Thyroid gland (tissue), 4 donors: Measurements from ENCODE around the gene BRD3OS. TPM values are rescaled to one million over a fixed set of nuclear protein-coding genes. Genes with fewer than 3 reads are reported as not detected.

Source experiments
- DNase-seq, 2 donors: peaks; one replicate each; pipeline ENCODE4 v3.0.0-alpha.2; 2019
- H3K27ac ChIP-seq, 3 donors: fragments of 200-600 bp; sonication (generic); 1 replicate in 2 of 3; 2 replicates in 1 of 3; pipeline ENCODE4 v1.5.1; 2016 to 2019; ENCODE audit warnings: mild to moderate bottlenecking in 1 of 3, moderate library complexity in 1 of 3
- H3K27me3 ChIP-seq: fragments of 200-600 bp; sonication (generic); one replicate; pipeline ENCODE4 v1.5.1; 2019
- H3K36me3 ChIP-seq, 2 donors: fragments of 200-600 bp; sonication (generic); one replicate each; pipeline ENCODE4 v1.5.1; 2016 to 2019
- H3K4me1 ChIP-seq, 2 donors: fragments of 200-600 bp; sonication (generic); one replicate each; pipeline ENCODE4 v1.5.1; 2017 to 2019
- H3K4me3 ChIP-seq, 3 donors: fragments of 200-600 bp; sonication (generic); replicated peaks in 1 of 3; 1 replicate in 2 of 3; 2 replicates in 1 of 3; pipeline ENCODE4 v1.5.1; 2016; ENCODE audit warnings: mild to moderate bottlenecking in 1 of 3
- H3K9me3 ChIP-seq: fragments of 200-600 bp; sonication (generic); one replicate; pipeline ENCODE4 v1.5.1; 2017
- POLR2A ChIP-seq, 2 donors: fragments of 450-650 bp; IDR thresholded peaks; one replicate each; pipeline ENCODE4 v1.6.1; 2017; ENCODE audit warnings: antibody characterized with exemption in 2 of 2, mild to moderate bottlenecking in 2 of 2, moderate library complexity in 1 of 2
- WGBS, 2 donors: methylation state at CpG; one replicate each; pipeline ENCODE4 v1.1.5; 2017; 5-methylcytosine and 5-hydroxymethylcytosine counted together
- intact Hi-C: fragments of 100-400 bp; cut with DNase I; formaldehyde crosslinking; loops from one replicate; pipeline ENCODE4 v1.15.1; 2023
- total RNA-seq, 4 donors: library from RNA; depleted of rRNA; stranded (reverse); fragments of >200 nt; gene quantifications; one replicate each; pipeline ENCODE4 v1.2.3, GENCODE V29; 2016
- TF ChIP-seq, protein P1 (sequence below), 6 experiments: fragments of 200-600 bp in 3 of 6; fragments of 450-650 bp in 3 of 6; sonication (generic) in 3 of 6; IDR thresholded peaks; one replicate each; pipeline ENCODE4 v1.5.1; 2016 to 2019; ENCODE audit warnings: antibody characterized with exemption in 6 of 6, mild to moderate bottlenecking in 2 of 6, inconsistent platforms in 1 of 6, moderate library complexity in 1 of 6

The BRD3OS gene
- total RNA-seq, 4 donors from 2014 or later: 26.4 to 29.3 (median 27.2) TPM

DNA sequence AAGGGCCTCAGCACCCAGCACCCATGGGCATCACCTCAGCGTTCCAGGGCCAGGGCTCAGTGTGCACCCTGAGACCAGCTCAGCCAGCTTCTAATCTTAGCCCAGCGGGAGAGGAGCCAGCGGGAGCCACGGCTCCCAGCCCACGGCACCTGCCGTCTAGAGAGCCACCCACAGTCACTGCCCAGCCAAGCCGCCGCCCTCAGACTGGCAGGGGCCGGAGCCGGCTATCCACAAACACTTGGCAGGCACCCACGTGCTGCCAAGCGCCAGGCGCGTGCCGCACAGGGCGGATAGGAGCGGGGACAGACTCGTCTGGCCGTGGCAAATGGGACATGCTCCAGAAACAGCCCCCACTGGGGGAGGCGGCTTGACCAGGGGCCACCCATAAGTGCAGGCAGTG lies 24.0 kb downstream of the BRD3OS start:
- intact Hi-C loops: no loop called here
- Histone ChIP-seq H3K9me3 (no peaks in the 10 kb centered on the region), H3K4me3 (no peak overlapping the region), H3K36me3 (peaks cover 69 to 76% of the 10 kb centered on the region in 2 donors), H3K27me3 (no peaks in the 10 kb centered on the region), H3K4me1 (peaks cover 6 to 12% of the 10 kb centered on the region in 2 donors), H3K27ac (no peak overlapping the region)
- WGBS, 2 donors: 74 to 81% methylated on average over 12 to 14 of the region's 20 CpGs
- no peak for TF ChIP-seq POLR2A (IDR thresholded peaks at IDR 0.05)
- TF ChIP-seq, protein P1, sequence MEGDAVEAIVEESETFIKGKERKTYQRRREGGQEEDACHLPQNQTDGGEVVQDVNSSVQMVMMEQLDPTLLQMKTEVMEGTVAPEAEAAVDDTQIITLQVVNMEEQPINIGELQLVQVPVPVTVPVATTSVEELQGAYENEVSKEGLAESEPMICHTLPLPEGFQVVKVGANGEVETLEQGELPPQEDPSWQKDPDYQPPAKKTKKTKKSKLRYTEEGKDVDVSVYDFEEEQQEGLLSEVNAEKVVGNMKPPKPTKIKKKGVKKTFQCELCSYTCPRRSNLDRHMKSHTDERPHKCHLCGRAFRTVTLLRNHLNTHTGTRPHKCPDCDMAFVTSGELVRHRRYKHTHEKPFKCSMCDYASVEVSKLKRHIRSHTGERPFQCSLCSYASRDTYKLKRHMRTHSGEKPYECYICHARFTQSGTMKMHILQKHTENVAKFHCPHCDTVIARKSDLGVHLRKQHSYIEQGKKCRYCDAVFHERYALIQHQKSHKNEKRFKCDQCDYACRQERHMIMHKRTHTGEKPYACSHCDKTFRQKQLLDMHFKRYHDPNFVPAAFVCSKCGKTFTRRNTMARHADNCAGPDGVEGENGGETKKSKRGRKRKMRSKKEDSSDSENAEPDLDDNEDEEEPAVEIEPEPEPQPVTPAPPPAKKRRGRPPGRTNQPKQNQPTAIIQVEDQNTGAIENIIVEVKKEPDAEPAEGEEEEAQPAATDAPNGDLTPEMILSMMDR (IDR thresholded peaks at IDR 0.05): no peak
- DNase-seq: peak; percentile 42 to 73

DNA sequence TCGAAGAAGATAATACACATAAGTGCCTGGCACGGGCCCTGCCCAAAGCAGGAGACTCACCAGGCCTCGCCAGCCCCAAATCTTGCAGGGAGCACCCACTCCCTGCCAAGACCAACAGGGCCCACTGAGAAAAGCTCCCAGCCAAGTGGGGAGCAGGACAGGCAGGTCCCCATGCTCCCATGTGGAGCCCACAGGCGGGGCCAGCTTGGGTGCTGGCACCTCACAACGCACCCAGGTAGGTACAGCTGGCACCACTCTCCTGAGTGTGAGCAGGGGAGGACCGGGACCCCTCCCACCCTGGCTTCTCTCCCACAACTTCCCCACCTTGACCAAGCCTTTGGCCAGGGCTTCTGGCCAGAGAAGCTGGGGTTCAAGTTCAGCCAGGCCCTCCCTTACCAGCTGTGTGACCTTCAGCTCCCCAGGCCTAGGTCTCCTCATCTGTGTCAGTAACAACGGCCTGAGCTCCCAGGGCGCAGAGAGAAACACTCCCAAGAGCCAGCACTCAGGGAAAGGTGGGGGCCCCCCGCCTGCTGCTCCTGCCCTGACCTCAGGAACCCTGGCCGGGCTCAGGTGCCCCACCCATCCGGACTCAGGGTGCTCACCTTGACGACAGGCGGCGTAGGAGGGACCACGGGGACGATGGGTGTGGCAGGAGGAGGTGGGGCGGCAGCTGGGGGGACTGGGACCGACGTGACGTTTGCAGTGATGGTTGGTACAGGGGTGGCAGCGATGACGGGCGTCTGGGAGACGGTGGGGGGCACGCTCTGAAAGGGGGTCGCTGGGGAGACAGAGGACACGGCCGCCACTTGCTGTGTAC lies 24.7 kb downstream of the BRD3OS start:
- Histone ChIP-seq H3K9me3 (no peaks in the 10 kb centered on the region), H3K4me1 (peaks cover 13 to 19% of the 10 kb centered on the region in 2 donors), H3K27me3 (no peaks in the 10 kb centered on the region), H3K36me3 (peaks cover 62 to 74% of the 10 kb centered on the region in 2 donors), H3K27ac (no peak overlapping the region), H3K4me3 (no peak overlapping the region)
- no peak for DNase-seq
- TF ChIP-seq POLR2A (IDR thresholded peaks at IDR 0.05): no peak
- TF ChIP-seq, protein P1 (IDR thresholded peaks at IDR 0.05): no peak
- intact Hi-C loops: no loop called here
- whole genome bisulfite sequencing, 2 donors: 89 to 91% methylated on average over 28 of the region's 28 CpGs

DNA sequence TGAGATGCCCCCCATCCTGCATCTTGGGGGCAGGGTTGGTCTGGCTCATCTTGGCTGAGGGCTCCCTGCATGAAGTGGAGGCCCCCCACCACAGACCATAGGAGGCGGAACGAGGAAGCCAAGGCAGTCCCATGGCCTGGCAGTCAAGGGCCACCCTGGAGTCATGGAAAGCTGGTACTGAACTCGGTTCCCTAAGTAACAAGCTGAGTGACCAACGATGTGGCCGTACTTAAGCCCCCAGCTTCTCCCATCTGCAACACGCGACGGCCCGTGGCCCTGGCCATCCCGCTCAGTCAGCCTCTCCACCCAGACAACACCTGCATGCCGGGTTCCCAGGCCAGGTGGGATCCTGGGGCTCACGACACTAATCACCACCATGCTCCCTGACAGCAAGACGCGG lies 25.4 kb downstream of the BRD3OS start:
- TF ChIP-seq POLR2A (IDR thresholded peaks at IDR 0.05): no peak
- TF ChIP-seq, protein P1 (IDR thresholded peaks at IDR 0.05): no peak
- Histone ChIP-seq H3K27ac (no peak overlapping the region), H3K4me1 (peaks cover 20 to 27% of the 10 kb centered on the region in 2 donors), H3K9me3 (no peaks in the 10 kb centered on the region), H3K36me3 (peaks cover 60 to 66% of the 10 kb centered on the region in 2 donors), H3K27me3 (no peaks in the 10 kb centered on the region), H3K4me3 (no peak overlapping the region)
- no peak for DNase-seq
- intact Hi-C loops: no loop called here
- WGBS, 2 donors: 85 to 88% methylated on average over 12 to 14 of the region's 14 CpGs

DNA sequence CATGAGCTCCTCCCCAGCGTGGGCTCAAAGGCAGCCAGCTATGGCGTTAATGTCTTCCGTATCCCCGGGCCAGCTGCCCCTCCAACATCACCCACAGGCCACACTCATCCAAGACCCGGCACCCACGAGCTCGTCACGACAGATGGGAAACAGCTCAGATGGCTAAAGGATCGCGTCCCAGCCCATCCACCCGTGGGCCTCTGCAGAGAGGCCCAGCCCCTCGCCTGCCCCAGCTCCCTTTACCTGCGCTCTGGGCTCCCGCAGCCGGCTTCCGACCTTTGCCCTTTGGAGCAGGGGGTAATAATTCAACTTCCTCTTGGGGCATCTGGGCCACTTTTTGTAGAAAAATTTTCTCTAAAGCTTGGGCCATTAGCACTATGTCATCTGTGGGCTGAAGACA lies 26.0 kb downstream of the BRD3OS start:
- H3K36me3 ChIP-seq: peaks cover 55 to 61% of the 10 kb centered on the region in 2 donors

More for the DNA sequence above, 26.0 kb downstream of the BRD3OS start:
- TF ChIP-seq POLR2A (IDR thresholded peaks at IDR 0.05): no peak
- TF ChIP-seq, protein P1 (IDR thresholded peaks at IDR 0.05): no peak
- WGBS, 2 donors: 94% methylated on average over 15 to 16 of the region's 16 CpGs
- Histone ChIP-seq H3K27ac (no peak overlapping the region), H3K27me3 (no peaks in the 10 kb centered on the region), H3K4me3 (no peak overlapping the region), H3K9me3 (no peaks in the 10 kb centered on the region), H3K4me1 (peaks cover 26 to 33% of the 10 kb centered on the region in 2 donors)
- intact Hi-C loops: no loop called here
- DNase-seq: no peak
